RWPE2 (cell line): ENCODE results near the gene TP63.

Experiments used
- ATAC-seq: fragments of 200-7000 bp; cut with Tn5 transposase; 3 replicates; pipeline ENCODE4 v1.9.1; 2021; ENCODE audit warnings: low read depth
- DNase-seq: peaks from one replicate; pipeline ENCODE4 v3.0.0-alpha.2; 2020; ENCODE audit warnings: low spot score
- H3K27ac ChIP-seq: fragments of 450-650 bp; 2 replicates; pipeline ENCODE4 v1.5.1; 2017; ENCODE audit warnings: mild to moderate bottlenecking; ENCODE audit not compliant: poor library complexity, severe bottlenecking
- H3K27me3 ChIP-seq: fragments of 250-450 bp; sonication (Bioruptor Pico); 2 replicates; pipeline ENCODE4 v1.5.1; 2021; ENCODE audit warnings: mild to moderate bottlenecking, moderate library complexity; ENCODE audit not compliant: insufficient read depth, poor library complexity, severe bottlenecking
- H3K36me3 ChIP-seq: fragments of 250-450 bp; sonication (Bioruptor Pico); 2 replicates; pipeline ENCODE4 v1.5.1; 2020; ENCODE audit warnings: low read depth, mild to moderate bottlenecking, moderate library complexity
- H3K4me1 ChIP-seq: fragments of 250-450 bp; sonication (Bioruptor Pico); 2 replicates; pipeline ENCODE4 v1.5.1; 2021; ENCODE audit warnings: mild to moderate bottlenecking, moderate library complexity; ENCODE audit not compliant: insufficient read depth, poor library complexity, severe bottlenecking
- H3K4me3 ChIP-seq: fragments of 250-450 bp; sonication (Bioruptor Pico); 2 replicates; pipeline ENCODE4 v1.5.1; 2021; ENCODE audit warnings: mild to moderate bottlenecking, moderate library complexity; ENCODE audit not compliant: severe bottlenecking
- H3K9me3 ChIP-seq: fragments of 250-450 bp; sonication (Bioruptor Pico); 2 replicates; pipeline ENCODE4 v1.5.1; 2021; ENCODE audit warnings: mild to moderate bottlenecking, moderate library complexity; ENCODE audit not compliant: severe bottlenecking
- TF ChIP-seq, protein P1 (sequence below): fragments of 450-650 bp; IDR thresholded peaks from one replicate; pipeline ENCODE4 v1.5.1; 2017; ENCODE audit warnings: mild to moderate bottlenecking, moderate library complexity; ENCODE audit not compliant: poor library complexity, severe bottlenecking

TP63 gene

DNA sequence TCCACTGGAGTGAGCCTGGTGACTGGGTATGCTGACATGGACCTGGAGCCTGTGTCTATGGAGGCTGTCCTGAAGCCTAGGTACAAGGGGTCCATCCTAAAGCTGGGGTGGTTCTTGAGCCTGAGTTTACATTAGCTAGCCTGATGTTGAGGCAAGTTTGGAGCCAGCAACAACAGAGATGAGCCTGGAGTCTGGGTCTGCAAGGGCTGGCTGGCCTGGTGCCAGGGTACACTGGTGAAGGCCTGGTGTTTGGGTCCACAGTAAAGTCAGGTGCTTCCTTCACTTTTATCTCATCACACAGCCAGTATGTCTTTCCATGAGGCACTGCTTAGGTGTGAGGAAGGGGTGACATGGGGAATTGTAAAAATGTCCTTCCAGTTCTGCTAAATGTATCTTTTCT is 49.5 kb downstream of the TP63 start:
- ATAC-seq (no peak), DNase-seq (no peak)
- Histone ChIP-seq H3K36me3 (no peaks in the 10 kb centered on the region), H3K4me3 (no peak overlapping the region), H3K4me1 (peaks cover 4% of the 10 kb centered on the region), H3K9me3 (peaks cover 2% of the 10 kb centered on the region), H3K27me3 (no peaks in the 10 kb centered on the region), H3K27ac (no peak overlapping the region)
- TF ChIP-seq, protein P1, sequence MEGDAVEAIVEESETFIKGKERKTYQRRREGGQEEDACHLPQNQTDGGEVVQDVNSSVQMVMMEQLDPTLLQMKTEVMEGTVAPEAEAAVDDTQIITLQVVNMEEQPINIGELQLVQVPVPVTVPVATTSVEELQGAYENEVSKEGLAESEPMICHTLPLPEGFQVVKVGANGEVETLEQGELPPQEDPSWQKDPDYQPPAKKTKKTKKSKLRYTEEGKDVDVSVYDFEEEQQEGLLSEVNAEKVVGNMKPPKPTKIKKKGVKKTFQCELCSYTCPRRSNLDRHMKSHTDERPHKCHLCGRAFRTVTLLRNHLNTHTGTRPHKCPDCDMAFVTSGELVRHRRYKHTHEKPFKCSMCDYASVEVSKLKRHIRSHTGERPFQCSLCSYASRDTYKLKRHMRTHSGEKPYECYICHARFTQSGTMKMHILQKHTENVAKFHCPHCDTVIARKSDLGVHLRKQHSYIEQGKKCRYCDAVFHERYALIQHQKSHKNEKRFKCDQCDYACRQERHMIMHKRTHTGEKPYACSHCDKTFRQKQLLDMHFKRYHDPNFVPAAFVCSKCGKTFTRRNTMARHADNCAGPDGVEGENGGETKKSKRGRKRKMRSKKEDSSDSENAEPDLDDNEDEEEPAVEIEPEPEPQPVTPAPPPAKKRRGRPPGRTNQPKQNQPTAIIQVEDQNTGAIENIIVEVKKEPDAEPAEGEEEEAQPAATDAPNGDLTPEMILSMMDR: no peak

DNA sequence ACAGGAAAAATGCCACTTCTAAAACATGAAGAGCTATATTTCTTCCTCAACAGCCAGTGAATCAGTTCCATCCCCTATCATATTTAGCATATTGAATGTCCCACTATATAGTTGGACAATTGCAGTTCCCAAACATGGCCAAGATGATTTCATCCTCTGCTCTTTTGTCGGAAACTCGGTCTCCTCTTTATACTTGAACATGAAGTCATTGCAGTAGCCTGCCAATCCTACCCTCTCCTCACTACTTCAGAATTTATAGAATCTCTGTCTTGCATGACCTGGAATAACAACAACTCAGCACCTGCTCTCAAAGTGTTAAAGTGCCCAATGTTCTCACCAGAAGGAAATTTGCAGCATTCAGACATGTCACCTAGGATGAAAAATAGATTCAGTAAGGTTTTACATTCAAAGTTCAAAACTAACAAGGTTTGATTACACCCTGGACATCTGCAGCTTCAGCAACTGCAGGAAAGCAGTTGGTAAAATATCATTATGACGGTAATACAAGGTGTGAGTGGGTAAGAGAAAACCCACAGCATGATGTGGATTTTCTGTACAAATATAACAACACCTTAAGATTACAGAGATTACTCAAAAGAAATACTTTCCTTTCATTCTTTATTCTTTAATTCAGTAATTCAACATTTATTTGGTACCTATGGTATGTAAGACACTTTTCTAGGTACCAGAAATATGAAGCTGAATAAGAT is 52.5 kb downstream of the TP63 start:
- Histone ChIP-seq H3K9me3 (peaks cover 2% of the 10 kb centered on the region), H3K4me3 (no peak overlapping the region), H3K4me1 (peaks cover 11% of the 10 kb centered on the region), H3K27ac (no peak overlapping the region), H3K36me3 (no peaks in the 10 kb centered on the region), H3K27me3 (no peaks in the 10 kb centered on the region)
- no peak for DNase-seq
- no peak for ATAC-seq
- TF ChIP-seq, protein P1: no peak

DNA sequence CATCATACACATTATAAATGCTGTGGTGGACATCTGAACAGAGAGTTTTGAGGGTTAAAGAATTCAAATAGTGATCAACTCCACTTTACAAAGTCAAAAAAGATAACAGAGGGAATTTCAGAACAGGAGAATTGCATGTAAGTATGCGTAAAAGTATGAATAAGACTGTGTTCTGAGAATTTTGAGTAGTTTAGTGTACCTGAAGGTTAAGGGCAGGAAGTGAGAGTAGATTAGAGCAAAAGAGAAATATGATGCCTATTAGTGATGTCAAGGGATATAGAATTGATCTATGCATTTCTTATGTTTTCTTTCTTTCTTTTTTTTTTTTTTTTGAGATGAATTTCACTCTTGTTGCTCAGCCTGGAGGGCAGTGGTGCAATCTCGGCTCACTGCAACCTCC is 53.1 kb downstream of the TP63 start:
- H3K9me3 ChIP-seq: peaks cover 2% of the 10 kb centered on the region
- no peak overlapping the region for H3K4me3 ChIP-seq
- no peak for ATAC-seq
- no peaks in the 10 kb centered on the region for H3K36me3 ChIP-seq
- TF ChIP-seq, protein P1: no peak
- H3K27ac ChIP-seq: no peak overlapping the region
- H3K4me1 ChIP-seq: peaks cover 11% of the 10 kb centered on the region
- DNase-seq: no peak
- no peaks in the 10 kb centered on the region for H3K27me3 ChIP-seq

DNA sequence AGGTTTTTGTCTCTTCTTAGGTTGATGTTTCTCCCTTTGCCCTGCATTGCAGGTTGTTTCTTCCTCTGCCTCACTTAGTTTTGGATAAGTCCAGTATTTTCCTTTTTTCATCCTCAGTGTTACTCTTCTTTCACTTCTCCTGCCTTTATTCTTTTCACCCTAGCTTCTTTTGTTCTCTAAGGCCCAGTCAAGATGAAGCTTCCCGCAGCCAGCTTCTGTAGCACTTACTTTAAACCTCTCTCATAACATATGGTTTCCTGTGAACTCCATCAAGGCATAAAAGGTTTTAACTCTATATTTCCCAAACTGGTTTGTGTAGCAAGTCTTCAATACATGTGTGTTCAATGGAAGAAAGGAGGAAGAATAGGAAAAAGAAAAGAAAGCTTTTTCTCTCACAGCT is 54.1 kb downstream of the TP63 start:
- Histone ChIP-seq H3K36me3 (no peaks in the 10 kb centered on the region), H3K4me3 (no peak overlapping the region), H3K9me3 (no peaks in the 10 kb centered on the region), H3K27ac (peak overlapping the region; percentile 74), H3K4me1 (peaks cover 11% of the 10 kb centered on the region), H3K27me3 (no peaks in the 10 kb centered on the region)
- TF ChIP-seq, protein P1: no peak
- DNase-seq: no peak
- no peak for ATAC-seq

DNA sequence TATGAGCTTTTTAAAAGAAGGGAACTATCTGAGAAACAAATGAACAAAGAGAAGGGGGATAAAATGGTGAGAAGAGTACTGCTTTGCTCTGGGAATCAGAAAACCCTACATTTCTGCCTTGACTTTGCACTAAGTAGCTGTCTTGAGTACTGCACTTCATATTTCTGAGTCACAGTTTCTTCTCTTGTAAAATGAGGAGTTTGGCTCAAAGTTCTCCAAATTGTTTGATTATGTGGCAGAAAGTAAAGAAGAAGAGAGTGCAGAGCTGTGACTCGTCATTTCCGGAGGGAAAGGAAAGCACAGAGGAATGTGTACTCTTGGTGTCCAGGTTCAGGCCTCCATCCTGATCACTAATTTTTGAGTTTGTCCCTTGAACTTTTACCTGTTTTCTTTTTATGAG is 54.7 kb downstream of the TP63 start:
- no peaks in the 10 kb centered on the region for H3K9me3 ChIP-seq
- ATAC-seq (peak; percentile 79), DNase-seq (no peak)
- H3K27ac ChIP-seq: peak overlapping the region; percentile 74
- peaks cover 11% of the 10 kb centered on the region for H3K4me1 ChIP-seq
- no peaks in the 10 kb centered on the region for H3K27me3 ChIP-seq
- no peaks in the 10 kb centered on the region for H3K36me3 ChIP-seq
- H3K4me3 ChIP-seq: no peak overlapping the region
- TF ChIP-seq, protein P1: no peak
